Ascending aorta (tissue), 2 donors: ENCODE results near the gene CHST15. TPM values are rescaled to one million over a fixed set of nuclear protein-coding genes. Genes with fewer than 3 reads are reported as not detected.
A peak's percentile ranks its signal among the peaks of the same experiment; 100 is the strongest.

Experiments
- DNase-seq, 2 donors: peaks; one replicate each; pipeline ENCODE4 v3.0.0-alpha.2; 2019; ENCODE audit warnings: low spot score in 2 of 2
- H3K27ac ChIP-seq, 2 donors: fragments of 200-600 bp; sonication (generic); one replicate each; pipeline ENCODE4 v1.5.1; 2016 to 2017; ENCODE audit warnings: mild to moderate bottlenecking in 1 of 2
- H3K27me3 ChIP-seq: fragments of 200-600 bp; sonication (generic); one replicate; pipeline ENCODE4 v1.5.1; 2017
- H3K36me3 ChIP-seq, 2 donors: fragments of 200-600 bp; sonication (generic); one replicate each; pipeline ENCODE4 v1.5.1; 2016
- H3K4me1 ChIP-seq, 2 donors: fragments of 200-600 bp; sonication (generic); one replicate each; pipeline ENCODE4 v1.5.1; 2016 to 2017; ENCODE audit warnings: mild to moderate bottlenecking in 1 of 2
- H3K4me3 ChIP-seq, 2 donors: fragments of 200-600 bp; sonication (generic); one replicate each; pipeline ENCODE4 v1.5.1; 2016 to 2017; ENCODE audit warnings: mild to moderate bottlenecking in 1 of 2
- H3K9me3 ChIP-seq, 2 donors: fragments of 200-600 bp; sonication (generic); one replicate each; pipeline ENCODE4 v1.5.1; 2016
- intact Hi-C: fragments of 100-400 bp; cut with DNase I; formaldehyde crosslinking; loops from one replicate; pipeline ENCODE4 v1.15.1; 2023
- total RNA-seq: library from RNA; depleted of rRNA; stranded (reverse); fragments of >200 nt; gene quantifications from one replicate; pipeline ENCODE4 v1.1.0, GENCODE V29; 2016
- TF ChIP-seq, protein P1 (sequence below), 3 experiments: fragments of 200-600 bp in 2 of 3; fragments of 450-650 bp in 1 of 3; sonication (generic) in 2 of 3; IDR thresholded peaks; one replicate each; pipeline ENCODE4 v1.5.1; 2016 to 2019; ENCODE audit warnings: antibody characterized with exemption in 3 of 3, mild to moderate bottlenecking in 1 of 3, moderate library complexity in 1 of 3

CHST15 gene
- total RNA-seq, 1 donor from 2014 or later, result 20.4 TPM

DNA sequence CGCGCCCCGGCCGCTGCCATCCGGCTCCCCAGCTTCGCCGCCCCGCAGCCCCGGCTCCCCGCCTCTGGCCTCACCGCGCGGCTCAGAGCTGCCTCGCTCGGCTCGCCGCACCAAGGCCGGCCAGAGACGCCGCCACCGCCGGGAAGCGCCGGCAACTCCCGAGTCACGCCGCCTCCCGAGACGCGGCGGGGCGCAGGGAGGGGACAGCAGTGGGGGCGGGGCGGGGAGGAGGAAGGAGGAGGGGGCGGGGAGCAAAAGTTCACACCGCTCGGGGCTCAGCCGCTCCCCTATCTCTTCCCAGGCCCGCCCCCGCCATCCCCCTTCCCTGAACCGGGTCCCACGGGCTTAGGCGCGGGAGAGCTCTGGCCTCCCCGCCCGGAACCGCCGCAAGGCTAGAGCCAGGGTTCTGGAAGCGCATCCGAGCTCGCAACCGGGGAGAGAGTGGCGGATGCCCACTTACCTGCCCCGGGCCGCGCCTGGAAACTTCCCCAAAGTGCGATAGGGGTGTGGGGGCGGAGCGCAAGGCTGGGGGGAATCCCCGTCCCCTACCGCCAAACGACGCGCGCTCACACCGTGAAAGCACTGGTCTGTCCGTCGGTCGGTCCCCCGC, 1.0 kb downstream of the CHST15 start:
- TF ChIP-seq, protein P1, sequence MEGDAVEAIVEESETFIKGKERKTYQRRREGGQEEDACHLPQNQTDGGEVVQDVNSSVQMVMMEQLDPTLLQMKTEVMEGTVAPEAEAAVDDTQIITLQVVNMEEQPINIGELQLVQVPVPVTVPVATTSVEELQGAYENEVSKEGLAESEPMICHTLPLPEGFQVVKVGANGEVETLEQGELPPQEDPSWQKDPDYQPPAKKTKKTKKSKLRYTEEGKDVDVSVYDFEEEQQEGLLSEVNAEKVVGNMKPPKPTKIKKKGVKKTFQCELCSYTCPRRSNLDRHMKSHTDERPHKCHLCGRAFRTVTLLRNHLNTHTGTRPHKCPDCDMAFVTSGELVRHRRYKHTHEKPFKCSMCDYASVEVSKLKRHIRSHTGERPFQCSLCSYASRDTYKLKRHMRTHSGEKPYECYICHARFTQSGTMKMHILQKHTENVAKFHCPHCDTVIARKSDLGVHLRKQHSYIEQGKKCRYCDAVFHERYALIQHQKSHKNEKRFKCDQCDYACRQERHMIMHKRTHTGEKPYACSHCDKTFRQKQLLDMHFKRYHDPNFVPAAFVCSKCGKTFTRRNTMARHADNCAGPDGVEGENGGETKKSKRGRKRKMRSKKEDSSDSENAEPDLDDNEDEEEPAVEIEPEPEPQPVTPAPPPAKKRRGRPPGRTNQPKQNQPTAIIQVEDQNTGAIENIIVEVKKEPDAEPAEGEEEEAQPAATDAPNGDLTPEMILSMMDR (IDR thresholded peaks at IDR 0.05), result no peak
- DNase-seq, result peak in 1 of 2 donors; percentile 77
- H3K36me3 ChIP-seq, result no peaks in the 10 kb centered on the region
- H3K9me3 ChIP-seq, result no peaks in the 10 kb centered on the region
- peak overlapping the region; percentile 73 to 79 for H3K4me3 ChIP-seq
- peaks cover 0 to 19% of the 10 kb centered on the region in 2 donors for H3K4me1 ChIP-seq
- intact Hi-C loops, result loop anchor here (1.0 to 5.0 kb wide), 5 partner anchors 45 to 297 kb away; no protein-coding TSS in a partner anchor
- H3K27me3 ChIP-seq, result no peaks in the 10 kb centered on the region
- peak overlapping the region; percentile 87 to 88 for H3K27ac ChIP-seq

DNA sequence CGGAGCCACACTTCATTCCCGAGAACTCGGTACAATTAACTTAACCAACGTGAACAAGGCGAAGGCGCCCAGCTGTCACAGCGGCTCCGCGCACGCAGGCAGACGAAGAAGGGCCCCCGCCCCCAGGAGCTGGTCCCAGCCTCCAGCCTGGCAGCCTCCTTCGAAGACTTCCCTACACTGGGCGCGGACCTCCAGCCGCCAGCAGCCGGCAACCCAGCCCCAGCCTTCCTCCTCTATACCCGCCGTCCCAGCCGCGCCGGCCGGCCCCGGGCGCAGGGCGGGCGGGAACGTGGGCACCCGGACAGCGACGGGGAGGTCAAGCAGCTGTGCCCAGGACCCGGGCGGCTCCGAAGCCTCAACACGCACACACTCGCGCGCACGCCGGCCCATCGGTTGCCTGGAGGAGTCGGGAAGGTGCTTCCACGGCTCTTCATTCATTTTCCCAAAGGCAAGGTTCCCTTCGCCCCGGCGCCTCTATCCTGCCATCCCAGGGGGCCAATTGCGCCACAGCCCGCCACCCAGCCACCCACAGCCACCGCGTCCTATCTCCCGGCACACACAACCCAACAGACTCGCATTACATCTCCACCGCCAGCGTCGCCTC, 1.6 kb downstream of the CHST15 start:
- intact Hi-C loops, result loop anchor here (1.0 to 5.0 kb wide), 5 partner anchors 46 to 298 kb away; no protein-coding TSS in a partner anchor
- peak overlapping the region; percentile 87 to 88 for H3K27ac ChIP-seq
- peaks cover 0 to 19% of the 10 kb centered on the region in 2 donors for H3K4me1 ChIP-seq

DNA sequence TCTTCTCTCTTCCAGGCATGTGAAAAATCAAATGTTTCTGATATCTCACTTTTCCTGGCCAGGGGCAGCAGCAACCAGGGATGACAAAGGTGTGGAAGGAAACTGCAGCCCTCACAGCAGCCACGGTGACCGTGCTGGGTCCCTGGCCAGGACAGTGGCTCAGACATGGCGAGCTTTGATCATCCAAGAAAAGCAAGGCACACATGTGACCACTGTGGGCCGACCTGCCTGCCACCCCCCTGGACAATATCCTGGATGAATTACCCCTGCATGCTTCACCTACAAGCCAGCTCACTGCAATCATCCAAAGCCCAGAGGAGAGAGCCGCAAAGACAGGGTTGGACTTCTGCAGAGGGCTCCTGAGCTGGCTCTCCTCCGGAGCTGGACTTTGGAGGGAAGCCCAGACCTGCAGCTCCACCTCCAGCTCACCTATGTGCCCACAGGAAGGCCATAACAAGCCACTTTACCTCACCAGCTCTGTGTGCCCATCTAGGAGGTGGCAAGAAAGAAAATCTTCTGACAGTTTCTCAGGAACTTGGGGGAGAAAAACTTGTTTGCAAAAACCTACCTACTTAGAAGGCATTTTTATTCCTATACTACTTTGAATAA, 2.7 kb downstream of the CHST15 start:
- no peak for DNase-seq
- no peak overlapping the region for H3K27ac ChIP-seq
- H3K27me3 ChIP-seq, result no peaks in the 10 kb centered on the region
- H3K4me3 ChIP-seq, result peak overlapping the region in 1 of 2 donors; percentile 73
- no peaks in the 10 kb centered on the region for H3K9me3 ChIP-seq
- intact Hi-C loops, result loop anchor here (5.0 kb wide), 2 partner anchors 47 to 93 kb away; no protein-coding TSS in a partner anchor
- H3K4me1 ChIP-seq, result peaks cover 0 to 19% of the 10 kb centered on the region in 2 donors
- TF ChIP-seq, protein P1 (IDR thresholded peaks at IDR 0.05), result no peak
- no peaks in the 10 kb centered on the region for H3K36me3 ChIP-seq

More for the DNA sequence above, 1.6 kb downstream of the CHST15 start:
- Histone ChIP-seq H3K9me3 (no peaks in the 10 kb centered on the region), H3K4me3 (peak overlapping the region; percentile 73 to 79), H3K27me3 (no peaks in the 10 kb centered on the region), H3K36me3 (no peaks in the 10 kb centered on the region)
- TF ChIP-seq, protein P1 (IDR thresholded peaks at IDR 0.05), result no peak
- peak in 1 of 2 donors; percentile 72 for DNase-seq

DNA sequence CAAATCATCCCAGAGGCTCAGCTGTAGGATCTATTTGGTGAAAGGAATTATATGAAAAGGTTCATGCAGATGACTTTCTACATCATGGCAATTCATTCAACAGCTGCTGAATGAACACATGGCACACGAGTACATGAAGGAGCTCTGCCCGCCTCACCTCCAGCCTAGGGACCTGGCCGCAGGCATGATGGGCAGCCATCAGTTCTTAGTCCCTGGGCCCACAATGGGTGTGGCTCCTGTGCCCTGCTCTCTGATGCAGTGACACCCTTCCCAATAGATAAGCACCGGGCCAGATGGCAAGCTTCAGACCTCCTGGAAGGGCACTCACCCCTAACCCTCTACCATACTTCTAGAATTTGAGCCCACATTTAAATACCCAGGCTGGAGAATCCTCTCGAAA, 3.5 kb downstream of the CHST15 start:
- intact Hi-C loops, result loop anchor here (5.0 kb wide), 2 partner anchors 47 to 93 kb away; no protein-coding TSS in a partner anchor
- H3K4me3 ChIP-seq, result no peak overlapping the region
- H3K9me3 ChIP-seq, result no peaks in the 10 kb centered on the region
- H3K27ac ChIP-seq, result no peak overlapping the region
- H3K4me1 ChIP-seq, result peaks cover 0 to 19% of the 10 kb centered on the region in 2 donors
- H3K27me3 ChIP-seq, result no peaks in the 10 kb centered on the region
- no peak for DNase-seq
- H3K36me3 ChIP-seq, result no peaks in the 10 kb centered on the region
- TF ChIP-seq, protein P1 (IDR thresholded peaks at IDR 0.05), result no peak

DNA sequence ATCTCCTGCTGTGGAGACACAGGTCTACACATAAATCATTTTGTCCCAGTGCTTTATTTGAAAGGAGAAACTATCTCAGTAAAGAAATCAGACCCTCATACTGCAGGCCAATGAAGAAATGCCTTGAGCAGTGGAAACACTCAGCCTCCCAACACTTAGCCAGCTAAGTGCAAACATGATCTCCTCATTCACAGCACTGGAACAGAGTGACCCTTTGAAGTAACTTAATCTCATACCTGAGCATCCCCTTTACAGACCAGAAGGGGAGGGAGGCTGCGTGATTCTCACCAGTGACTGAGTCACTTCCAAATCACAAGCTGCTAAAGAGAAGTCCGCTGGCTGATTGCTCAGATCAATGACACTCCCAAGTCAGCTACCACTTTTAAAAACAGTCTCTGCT, 4.5 kb downstream of the CHST15 start:
- intact Hi-C loops, result no loop called here
- TF ChIP-seq, protein P1 (IDR thresholded peaks at IDR 0.05), result no peak
- Histone ChIP-seq H3K27ac (no peak overlapping the region), H3K4me1 (peaks cover 0 to 12% of the 10 kb centered on the region in 2 donors), H3K36me3 (no peaks in the 10 kb centered on the region), H3K9me3 (no peaks in the 10 kb centered on the region), H3K4me3 (no peak overlapping the region), H3K27me3 (no peaks in the 10 kb centered on the region)
- DNase-seq, result no peak
